HG03039 (cell line): ENCODE data around the gene ABCC8.
A peak's percentile ranks its signal among the peaks of the same experiment; 100 is the strongest.

Experiments used
- ATAC-seq: cut with Tn5 transposase; IDR thresholded peaks from one replicate; pipeline ENCODE4 v1.9.1; 2021; ENCODE audit warnings: mild to moderate bottlenecking, moderate library complexity; ENCODE audit not compliant: unreplicated experiment

The ABCC8 gene

DNA sequence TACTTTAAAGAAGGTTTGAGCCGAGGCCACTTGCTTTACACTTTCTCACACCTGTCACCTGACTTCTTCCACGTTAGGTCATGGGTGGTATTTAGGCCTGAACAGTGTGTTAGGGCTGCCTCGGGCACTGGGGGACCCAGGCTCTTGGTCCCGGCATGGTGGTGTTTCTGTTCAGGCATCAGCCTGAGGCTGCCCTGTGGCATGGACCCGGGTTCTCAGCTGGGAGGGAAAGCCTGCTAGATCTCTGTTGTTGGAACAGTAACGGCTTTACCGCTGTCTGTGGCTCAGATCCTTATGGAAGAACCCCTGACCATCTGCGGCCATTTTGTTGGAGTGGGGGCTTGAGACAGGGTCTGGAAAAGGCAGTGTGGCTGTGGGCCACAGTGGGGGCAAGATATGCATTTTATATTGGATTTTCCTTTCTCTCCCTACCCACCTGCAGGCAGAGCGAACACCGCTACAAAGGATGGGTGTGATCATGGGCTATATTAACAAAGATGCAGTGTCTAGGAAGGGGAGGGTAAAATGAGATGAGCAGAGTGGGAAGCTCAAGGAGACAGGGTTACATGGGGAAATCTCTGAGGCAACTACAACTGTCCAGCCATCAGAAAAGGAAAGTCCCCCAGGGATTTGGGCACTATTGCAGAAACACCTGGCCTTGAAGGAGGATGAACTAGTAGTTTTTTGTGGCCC lies 86.5 kb downstream of the ABCC8 start:
- no peak for ATAC-seq

GRCh38 chr11:17389211-17389956 lies 87.3 kb downstream of the ABCC8 start:
- peak; percentile 55 for ATAC-seq

GRCh38 chr11:17388609-17389210 lies 87.9 kb downstream of the ABCC8 start, which contains the start of gene KCNJ11:
Gene KCNJ11, minus strand, starts transcription at chr11:17388659. Its CDS starts 568 bp downstream, at chr11:17388091.
- peak; percentile 35 for ATAC-seq

- ATAC-seq = no peak
Measured at GRCh38 chr11:17387811-17388210, 88.8 kb downstream of the ABCC8 start.

GRCh38 chr11:17387254-17387653 lies 89.4 kb downstream of the ABCC8 start:
- ATAC-seq = no peak

GRCh38 chr11:17386331-17387084 lies 90.1 kb downstream of the ABCC8 start:
- ATAC-seq = peak; percentile 53

DNA sequence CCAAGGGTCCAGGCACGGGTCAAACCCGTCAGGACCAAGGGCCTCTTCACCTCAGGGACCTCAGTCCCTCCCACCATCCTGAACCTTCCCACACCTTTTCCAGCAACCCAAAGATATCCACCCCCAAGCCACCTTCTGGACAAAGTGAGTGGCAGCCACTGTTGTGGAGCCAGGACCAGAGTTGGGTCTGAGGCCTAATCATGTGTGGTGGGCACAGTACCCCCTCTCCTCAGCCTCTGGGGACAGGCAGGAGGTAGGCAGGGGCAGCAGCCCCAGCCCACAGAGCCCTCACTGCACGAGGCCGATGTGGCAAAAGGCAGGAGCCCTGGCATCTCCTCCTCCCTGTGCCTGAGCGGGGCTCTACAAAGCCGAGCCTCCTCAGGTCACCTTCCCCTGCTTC lies 90.7 kb downstream of the ABCC8 start:
- ATAC-seq = no peak

- no peak for ATAC-seq
Measured at GRCh38 chr11:17385492-17385891, 91.2 kb downstream of the ABCC8 start.

DNA sequence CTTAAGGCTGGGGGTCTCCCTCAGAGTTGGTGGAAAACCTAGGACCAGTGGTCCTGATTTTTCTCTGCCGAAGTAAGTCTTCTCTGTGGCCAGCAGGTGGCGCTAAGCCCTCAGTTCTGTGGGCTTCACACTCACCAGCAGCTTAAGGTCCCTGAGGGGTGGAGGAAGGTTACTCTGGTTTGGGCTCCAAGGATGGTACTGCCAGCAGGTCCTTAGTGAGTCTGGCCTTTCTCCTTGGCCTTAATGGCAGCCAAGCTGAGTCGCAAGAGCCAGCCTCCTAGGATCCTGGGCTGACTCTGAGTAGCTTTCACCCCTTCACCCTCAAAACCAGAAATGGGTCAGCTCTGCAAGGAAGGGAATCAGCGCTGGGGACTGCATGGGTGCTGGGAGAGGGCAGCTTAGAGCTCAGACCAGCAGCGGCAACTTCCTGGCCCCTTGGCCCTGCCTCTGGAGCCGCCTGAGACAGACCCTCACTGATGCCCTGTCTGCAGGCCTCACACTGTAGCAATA lies 92.6 kb downstream of the ABCC8 start:
- ATAC-seq = no peak

DNA sequence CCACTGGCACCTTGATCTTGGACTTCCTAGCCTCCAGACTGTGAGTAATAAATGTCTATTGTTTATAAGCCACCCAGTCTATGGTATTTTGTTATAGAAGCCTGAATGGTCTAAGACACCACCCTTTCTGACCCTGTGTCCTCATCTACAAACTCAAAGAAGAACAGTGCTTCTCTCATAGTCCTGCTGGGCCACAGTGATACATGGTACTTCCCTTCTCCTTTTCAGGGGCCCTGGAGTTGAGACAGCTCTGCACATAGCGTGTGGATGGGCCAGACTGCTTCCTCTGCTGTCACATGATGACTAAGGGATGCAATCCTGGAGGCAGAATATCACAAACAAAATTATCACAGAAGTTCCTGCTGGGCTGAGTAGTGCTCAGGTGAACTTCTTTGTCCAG lies 93.2 kb downstream of the ABCC8 start:
- no peak for ATAC-seq

GRCh38 chr11:17382046-17382728 lies 94.5 kb downstream of the ABCC8 start:
- no peak for ATAC-seq

DNA sequence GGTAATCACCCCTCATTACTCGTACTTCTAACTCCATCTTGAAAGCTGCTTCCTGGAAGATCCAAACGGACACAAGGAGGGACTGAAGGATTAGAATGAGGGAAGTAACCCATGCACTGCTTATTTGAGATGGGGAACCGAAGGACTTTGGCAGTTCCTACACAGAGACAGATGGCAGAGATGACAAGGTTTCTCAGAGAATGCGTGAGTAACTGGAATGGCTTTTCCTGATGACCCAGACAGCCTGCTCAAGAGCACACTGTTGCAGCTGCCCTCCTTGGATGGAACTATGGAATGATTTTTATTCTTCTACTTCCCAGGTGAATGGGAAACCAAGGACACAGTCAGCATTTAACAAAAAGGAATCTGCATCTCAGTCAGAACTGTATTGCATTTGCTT lies 95.5 kb downstream of the ABCC8 start:
- no peak for ATAC-seq

GRCh38 chr11:17379383-17380180 lies 97.1 kb downstream of the ABCC8 start:
- ATAC-seq = no peak

DNA sequence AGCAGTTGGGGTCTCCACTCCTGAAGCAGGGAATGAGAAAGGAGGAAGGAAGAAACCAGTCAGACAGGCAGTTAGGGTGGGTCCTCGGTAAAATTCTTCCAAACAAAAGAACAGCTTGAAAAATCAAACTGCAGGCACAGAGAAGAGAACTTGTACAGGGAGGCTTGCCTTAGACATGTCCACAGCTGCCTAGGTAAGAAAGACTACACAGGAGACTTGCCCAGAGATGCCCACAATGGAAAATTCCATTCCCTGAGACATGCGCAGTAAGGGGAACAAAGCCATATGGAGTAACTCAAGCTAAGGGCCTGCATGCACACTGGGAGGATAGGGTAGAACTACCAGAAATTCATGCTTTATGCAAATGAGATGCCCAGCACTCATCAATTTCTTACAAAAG lies 98.0 kb downstream of the ABCC8 start:
- no peak for ATAC-seq

DNA sequence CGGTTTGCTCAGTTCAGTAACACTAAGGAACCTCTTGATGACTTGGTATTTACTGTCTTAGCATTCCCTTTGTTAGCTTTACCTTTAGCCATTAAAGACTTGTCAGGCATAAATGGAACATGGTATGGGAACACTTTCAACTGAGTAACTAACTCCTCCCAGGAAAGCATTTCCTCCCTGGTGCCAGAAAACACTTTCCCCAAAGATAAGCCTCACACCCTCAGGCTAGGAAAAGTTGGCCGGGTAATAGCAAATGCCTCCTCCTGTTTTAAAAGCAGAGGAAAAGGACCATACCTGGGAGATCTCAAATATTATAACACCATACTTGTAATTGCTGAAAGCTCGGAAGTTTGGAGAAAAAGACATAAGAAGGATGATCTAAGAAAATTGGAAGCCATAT lies 100.2 kb downstream of the ABCC8 start:
- ATAC-seq = no peak

GRCh38 chr11:17375547-17375946 lies 101.1 kb downstream of the ABCC8 start:
- no peak for ATAC-seq

DNA sequence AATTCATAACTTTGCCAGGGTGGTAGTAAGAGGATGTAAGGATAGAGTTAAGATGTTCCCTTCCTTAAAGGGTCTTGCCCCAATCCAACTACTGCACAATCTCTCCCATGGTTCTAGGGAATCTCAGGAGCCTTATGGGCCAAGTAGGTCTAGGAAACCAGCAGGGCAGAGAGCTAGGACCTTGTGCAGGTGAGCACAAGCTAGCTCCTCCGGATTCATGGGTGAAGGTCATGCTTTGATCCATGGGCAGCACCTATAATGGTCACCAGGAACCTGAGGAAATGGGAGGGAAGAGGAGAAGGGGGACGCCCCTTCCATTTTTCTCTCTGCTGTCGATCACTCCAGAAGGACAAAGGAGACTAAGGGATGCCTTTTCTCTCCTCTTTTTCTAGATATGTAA lies 105.0 kb downstream of the ABCC8 start:
- no peak for ATAC-seq

DNA sequence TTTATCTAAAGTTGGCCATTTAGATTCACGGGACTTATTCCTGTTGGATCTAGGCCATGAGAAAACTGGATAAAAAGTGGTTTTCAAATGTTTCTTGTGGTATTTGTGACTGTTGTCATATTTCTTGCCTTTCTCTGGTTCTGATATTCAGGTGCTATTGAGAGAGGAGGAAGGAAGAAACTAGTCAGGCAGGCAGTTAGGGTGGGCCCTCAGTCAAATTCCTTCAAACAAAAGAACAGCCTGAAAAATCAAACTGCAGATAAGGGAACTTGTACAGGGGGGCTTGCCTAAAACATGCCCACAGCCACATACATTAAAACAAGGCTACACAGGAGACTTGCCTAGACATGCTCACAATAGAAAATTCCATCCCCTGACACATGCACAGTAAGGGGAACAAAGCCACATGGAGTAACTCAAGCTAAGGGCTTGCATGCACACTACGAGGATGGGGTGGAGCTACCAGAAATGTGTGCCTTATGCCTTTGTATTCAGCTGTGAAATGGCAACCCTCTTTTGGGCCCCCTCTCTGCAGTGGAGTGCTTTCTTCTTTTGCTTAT lies 106.9 kb downstream of the ABCC8 start:
- no peak for ATAC-seq

DNA sequence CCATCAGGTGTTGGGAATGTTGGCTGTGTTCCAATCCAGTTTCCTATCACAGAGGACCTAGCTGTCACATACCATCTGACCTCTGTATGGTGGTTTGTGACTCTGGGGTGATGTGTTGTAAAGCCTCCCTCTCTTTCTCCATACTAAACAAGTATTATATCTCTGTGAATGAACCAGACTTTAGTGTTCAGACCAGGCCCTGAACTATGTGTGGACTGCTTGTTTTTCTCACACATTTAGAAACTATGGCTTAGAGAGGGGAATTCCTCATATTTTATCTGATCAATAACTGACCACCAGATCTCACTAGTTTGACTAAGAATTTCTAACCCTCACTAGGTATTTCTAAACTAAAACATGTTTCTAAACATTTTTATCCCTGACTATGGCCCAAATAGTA lies 107.6 kb downstream of the ABCC8 start:
- ATAC-seq = no peak
